Measurements from ENCODE around the gene IQCF5. TPM values are rescaled to one million over a fixed set of nuclear protein-coding genes. Genes with fewer than 3 reads are reported as not detected.

IQCF5 gene
- total and polyA plus RNA-seq, 2 experiments from 2014 or later = not detected

DNA sequence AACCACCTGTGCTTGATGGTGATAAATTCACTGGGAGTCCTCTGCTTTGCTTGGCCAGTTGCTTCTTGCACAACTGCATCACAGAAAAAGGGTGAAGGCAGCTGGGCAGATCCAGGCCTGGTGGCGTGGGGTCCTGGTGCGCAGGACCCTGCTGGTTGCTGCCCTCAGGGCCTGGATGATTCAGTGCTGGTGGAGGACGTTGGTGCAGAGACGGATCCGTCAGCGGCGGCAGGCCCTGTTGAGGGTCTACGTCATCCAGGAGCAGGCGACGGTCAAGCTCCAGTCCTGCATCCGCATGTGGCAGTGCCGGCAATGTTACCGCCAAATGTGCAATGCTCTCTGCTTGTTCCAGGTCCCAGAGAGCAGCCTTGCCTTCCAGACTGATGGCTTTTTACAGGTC is 45.1 kb downstream of the IQCF5 start (continued):
- TF ChIP-seq, protein P1, sequence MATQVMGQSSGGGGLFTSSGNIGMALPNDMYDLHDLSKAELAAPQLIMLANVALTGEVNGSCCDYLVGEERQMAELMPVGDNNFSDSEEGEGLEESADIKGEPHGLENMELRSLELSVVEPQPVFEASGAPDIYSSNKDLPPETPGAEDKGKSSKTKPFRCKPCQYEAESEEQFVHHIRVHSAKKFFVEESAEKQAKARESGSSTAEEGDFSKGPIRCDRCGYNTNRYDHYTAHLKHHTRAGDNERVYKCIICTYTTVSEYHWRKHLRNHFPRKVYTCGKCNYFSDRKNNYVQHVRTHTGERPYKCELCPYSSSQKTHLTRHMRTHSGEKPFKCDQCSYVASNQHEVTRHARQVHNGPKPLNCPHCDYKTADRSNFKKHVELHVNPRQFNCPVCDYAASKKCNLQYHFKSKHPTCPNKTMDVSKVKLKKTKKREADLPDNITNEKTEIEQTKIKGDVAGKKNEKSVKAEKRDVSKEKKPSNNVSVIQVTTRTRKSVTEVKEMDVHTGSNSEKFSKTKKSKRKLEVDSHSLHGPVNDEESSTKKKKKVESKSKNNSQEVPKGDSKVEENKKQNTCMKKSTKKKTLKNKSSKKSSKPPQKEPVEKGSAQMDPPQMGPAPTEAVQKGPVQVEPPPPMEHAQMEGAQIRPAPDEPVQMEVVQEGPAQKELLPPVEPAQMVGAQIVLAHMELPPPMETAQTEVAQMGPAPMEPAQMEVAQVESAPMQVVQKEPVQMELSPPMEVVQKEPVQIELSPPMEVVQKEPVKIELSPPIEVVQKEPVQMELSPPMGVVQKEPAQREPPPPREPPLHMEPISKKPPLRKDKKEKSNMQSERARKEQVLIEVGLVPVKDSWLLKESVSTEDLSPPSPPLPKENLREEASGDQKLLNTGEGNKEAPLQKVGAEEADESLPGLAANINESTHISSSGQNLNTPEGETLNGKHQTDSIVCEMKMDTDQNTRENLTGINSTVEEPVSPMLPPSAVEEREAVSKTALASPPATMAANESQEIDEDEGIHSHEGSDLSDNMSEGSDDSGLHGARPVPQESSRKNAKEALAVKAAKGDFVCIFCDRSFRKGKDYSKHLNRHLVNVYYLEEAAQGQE (IDR thresholded peaks at IDR 0.05; ENCODE audit: unreplicated experiment) = no peak
- TF ChIP-seq, protein P2, sequence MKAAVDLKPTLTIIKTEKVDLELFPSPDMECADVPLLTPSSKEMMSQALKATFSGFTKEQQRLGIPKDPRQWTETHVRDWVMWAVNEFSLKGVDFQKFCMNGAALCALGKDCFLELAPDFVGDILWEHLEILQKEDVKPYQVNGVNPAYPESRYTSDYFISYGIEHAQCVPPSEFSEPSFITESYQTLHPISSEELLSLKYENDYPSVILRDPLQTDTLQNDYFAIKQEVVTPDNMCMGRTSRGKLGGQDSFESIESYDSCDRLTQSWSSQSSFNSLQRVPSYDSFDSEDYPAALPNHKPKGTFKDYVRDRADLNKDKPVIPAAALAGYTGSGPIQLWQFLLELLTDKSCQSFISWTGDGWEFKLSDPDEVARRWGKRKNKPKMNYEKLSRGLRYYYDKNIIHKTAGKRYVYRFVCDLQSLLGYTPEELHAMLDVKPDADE (IDR thresholded peaks at IDR 0.05) = no peak
- no peak for TF ChIP-seq CREB1 (CRISPR knock-in tag; IDR thresholded peaks at IDR 0.05; ENCODE audit: low read depth)
- TF ChIP-seq, protein P3, sequence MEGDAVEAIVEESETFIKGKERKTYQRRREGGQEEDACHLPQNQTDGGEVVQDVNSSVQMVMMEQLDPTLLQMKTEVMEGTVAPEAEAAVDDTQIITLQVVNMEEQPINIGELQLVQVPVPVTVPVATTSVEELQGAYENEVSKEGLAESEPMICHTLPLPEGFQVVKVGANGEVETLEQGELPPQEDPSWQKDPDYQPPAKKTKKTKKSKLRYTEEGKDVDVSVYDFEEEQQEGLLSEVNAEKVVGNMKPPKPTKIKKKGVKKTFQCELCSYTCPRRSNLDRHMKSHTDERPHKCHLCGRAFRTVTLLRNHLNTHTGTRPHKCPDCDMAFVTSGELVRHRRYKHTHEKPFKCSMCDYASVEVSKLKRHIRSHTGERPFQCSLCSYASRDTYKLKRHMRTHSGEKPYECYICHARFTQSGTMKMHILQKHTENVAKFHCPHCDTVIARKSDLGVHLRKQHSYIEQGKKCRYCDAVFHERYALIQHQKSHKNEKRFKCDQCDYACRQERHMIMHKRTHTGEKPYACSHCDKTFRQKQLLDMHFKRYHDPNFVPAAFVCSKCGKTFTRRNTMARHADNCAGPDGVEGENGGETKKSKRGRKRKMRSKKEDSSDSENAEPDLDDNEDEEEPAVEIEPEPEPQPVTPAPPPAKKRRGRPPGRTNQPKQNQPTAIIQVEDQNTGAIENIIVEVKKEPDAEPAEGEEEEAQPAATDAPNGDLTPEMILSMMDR (conservative IDR thresholded peaks at IDR 0.05; ENCODE audit: low read depth in 2 of 2) = no peak
- no peak for TF ChIP-seq POLR2AphosphoS5 (IDR thresholded peaks at IDR 0.05; ENCODE audit: low read depth)
- no peak for TF ChIP-seq JUNB (IDR thresholded peaks at IDR 0.05; ENCODE audit: unreplicated experiment)
- no peak for TF ChIP-seq EZH2phosphoT487 (IDR thresholded peaks at IDR 0.05; ENCODE audit: unreplicated experiment)

DNA sequence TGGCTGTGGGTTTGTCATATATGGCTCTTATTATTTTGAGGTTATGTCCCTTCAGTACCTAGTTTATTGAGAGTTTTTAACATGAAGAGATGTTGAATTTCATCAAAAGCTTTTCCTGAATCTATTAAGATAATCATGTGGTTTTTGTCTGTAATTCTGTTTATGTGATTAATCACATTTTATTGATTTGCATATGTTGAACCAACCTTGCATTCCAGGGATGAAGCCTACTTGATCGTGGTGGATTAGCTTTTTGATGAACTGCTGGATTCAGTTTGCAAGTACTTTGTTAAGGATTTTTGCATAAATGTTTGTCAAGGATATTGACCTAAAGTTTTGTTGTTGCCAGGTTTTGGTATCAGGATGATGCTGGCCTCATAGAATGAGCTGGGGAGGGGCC is 47.1 kb downstream of the IQCF5 start:
- Histone ChIP-seq H3K27me3 (ENCODE audit: insufficient read depth) (no peaks in the 10 kb centered on the region), H3K4me1 (ENCODE audit: insufficient read depth) (no peaks in the 10 kb centered on the region), H4K20me1 (replicated peaks; ENCODE audit: insufficient read depth) (no peaks in the 10 kb centered on the region), H3K9me2 (ENCODE audit: insufficient read depth) (no peaks in the 10 kb centered on the region), H3K4me2 (no peak overlapping the region), H2AFZ (no peak overlapping the region), H3K4me3 (no peak overlapping the region), H3K36me3 (ENCODE audit: insufficient read depth) (no peaks in the 10 kb centered on the region), H3K79me2 (replicated peaks; ENCODE audit: insufficient read depth) (no peaks in the 10 kb centered on the region), H3F3A (replicated peaks; ENCODE audit: low read depth) (no peaks in the 10 kb centered on the region), H3K27ac (ENCODE audit: low read depth) (no peak overlapping the region)
- Mint-ChIP-seq H3K9me3 (peaks cover 22% of the 10 kb centered on the region), H3K27me3 (ENCODE audit: insufficient read depth, low read depth, poor library complexity) (peaks cover 2% of the 10 kb centered on the region), H3K27ac (no peak overlapping the region), H3K4me3 (no peak overlapping the region), H3K36me3 (ENCODE audit: low read depth) (peaks cover 4% of the 10 kb centered on the region; the same call in 1 of the 3 replicates), H3K4me1 (no peaks in the 10 kb centered on the region; the same call in 2 of the 3 replicates)
- ATAC-seq (no peak), DNase-seq (ENCODE audit: low spot score) (no peak)
- TF ChIP-seq CREB1 (CRISPR knock-in tag; IDR thresholded peaks at IDR 0.05; ENCODE audit: low read depth) (no peak), POLR2AphosphoS5 (IDR thresholded peaks at IDR 0.05; ENCODE audit: low read depth) (no peak), EZH2 (IDR thresholded peaks at IDR 0.05; ENCODE audit: low read depth, unreplicated experiment) (no peak), NANOG (IDR thresholded peaks at IDR 0.05; ENCODE audit: borderline replicate concordance) (no peak), EZH2phosphoT487 (IDR thresholded peaks at IDR 0.05; ENCODE audit: unreplicated experiment) (no peak), ZNF331 (CRISPR knock-in tag; IDR thresholded peaks at IDR 0.05; ENCODE audit: low read depth) (no peak), STAT1 (IDR thresholded peaks at IDR 0.05; ENCODE audit: unreplicated experiment) (no peak), JUNB (IDR thresholded peaks at IDR 0.05; ENCODE audit: unreplicated experiment) (no peak)
- TF ChIP-seq, protein P1 (IDR thresholded peaks at IDR 0.05; ENCODE audit: unreplicated experiment) = no peak
- TF ChIP-seq, protein P3 (conservative IDR thresholded peaks at IDR 0.05; ENCODE audit: low read depth in 2 of 2) = no peak

Data from GM23338 (cell line).